ACC112 (cell line): ENCODE results near the gene SWI5.
"Not testable (repeated sequence)": the region's sequence is repeated elsewhere in the genome, so short reads cannot be mapped to it uniquely, and the experiment has no call there.

Experiments
- H2AFZ ChIP-seq: fragments of 200-600 bp; sonication (generic); one replicate; pipeline ENCODE4 v1.6.0; 2017; ENCODE audit warnings: antibody characterized with exemption, low read length; ENCODE audit not compliant: unreplicated experiment
- H3K27ac ChIP-seq: fragments of 200-600 bp; sonication (generic); 2 replicates; pipeline ENCODE4 v1.5.1; 2014; ENCODE audit warnings: low read depth, mild to moderate bottlenecking, antibody characterized with exemption, low read length, moderate library complexity
- H3K27me3 ChIP-seq: fragments of 200-600 bp; sonication (generic); 2 replicates; pipeline ENCODE4 v1.6.1; 2014; ENCODE audit warnings: mild to moderate bottlenecking, antibody characterized with exemption, low read length, moderate library complexity, mixed read lengths; ENCODE audit not compliant: insufficient read depth
- H3K36me3 ChIP-seq: fragments of 200-600 bp; sonication (generic); 2 replicates; pipeline ENCODE4 v1.6.1; 2016; ENCODE audit warnings: mild to moderate bottlenecking, antibody characterized with exemption, low read length, moderate library complexity, mixed read lengths; ENCODE audit not compliant: insufficient read depth
- H3K4me1 ChIP-seq: fragments of 200-600 bp; sonication (generic); one replicate; pipeline ENCODE4 v1.6.1; 2016; ENCODE audit warnings: low read length, mixed read lengths; ENCODE audit not compliant: insufficient read depth, unreplicated experiment, control insufficient read depth
- H3K4me3 ChIP-seq: fragments of 200-600 bp; sonication (generic); 2 replicates; pipeline ENCODE4 v1.5.1; 2014; ENCODE audit warnings: mild to moderate bottlenecking, low read depth, low read length
- H3K79me2 ChIP-seq: fragments of 200-600 bp; sonication (generic); one replicate; pipeline ENCODE4 v1.6.0; 2016; ENCODE audit warnings: low read length; ENCODE audit not compliant: control insufficient read depth, unreplicated experiment, insufficient read depth

The SWI5 gene

DNA sequence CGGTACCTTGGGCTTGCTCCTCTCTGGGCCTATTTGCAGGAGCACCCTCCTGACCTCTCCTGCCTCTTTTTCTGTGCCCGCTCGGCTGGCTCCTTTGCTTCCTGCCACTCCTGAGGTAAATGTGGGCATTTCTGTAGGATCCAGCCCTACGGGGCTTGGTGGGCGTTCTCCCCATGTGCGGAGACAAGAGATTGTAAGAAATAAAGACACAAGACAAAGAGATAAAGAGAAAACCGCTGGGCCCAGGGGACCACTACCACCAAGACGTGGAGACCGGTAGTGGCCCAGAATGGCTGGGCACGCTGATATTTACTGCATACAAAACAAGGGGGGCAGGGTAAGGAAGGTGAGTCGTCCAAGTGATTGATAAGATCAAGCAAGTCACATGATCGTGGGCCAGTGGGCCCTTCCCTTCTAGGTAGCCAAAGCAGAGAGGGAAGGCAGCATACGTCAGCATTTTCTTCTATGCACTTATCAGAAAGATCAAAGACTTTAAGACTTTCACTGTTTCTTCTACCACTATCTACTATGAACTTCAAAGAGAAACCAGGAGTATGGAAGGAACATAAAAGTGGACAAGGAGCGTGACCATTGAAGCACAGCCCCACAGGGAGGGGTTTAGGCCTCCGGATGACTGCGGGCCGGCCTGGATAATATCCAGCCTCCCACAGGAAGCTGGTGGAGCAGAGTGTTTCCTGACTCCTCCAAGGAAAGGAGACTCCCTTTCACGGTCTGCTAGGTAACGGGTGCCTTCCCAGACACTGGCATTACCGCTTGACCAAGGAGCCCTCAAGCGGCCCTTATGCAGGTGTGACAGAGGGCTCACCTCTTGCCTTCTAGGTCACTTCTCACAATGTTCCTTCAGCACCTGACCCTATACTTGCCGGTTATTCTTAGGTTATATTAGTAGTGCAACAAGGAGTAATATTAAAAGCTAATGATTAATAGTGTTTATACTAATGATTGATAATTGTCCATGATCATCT is 3.3 kb downstream of the SWI5 start:
- not testable (repeated sequence) for H3K27ac ChIP-seq, H3K36me3 ChIP-seq, H2AFZ ChIP-seq, H3K27me3 ChIP-seq, H3K4me3 ChIP-seq
- peaks cover 27% of the 10 kb centered on the region for H3K79me2 ChIP-seq
- peaks cover 10% of the 10 kb centered on the region for H3K4me1 ChIP-seq

DNA sequence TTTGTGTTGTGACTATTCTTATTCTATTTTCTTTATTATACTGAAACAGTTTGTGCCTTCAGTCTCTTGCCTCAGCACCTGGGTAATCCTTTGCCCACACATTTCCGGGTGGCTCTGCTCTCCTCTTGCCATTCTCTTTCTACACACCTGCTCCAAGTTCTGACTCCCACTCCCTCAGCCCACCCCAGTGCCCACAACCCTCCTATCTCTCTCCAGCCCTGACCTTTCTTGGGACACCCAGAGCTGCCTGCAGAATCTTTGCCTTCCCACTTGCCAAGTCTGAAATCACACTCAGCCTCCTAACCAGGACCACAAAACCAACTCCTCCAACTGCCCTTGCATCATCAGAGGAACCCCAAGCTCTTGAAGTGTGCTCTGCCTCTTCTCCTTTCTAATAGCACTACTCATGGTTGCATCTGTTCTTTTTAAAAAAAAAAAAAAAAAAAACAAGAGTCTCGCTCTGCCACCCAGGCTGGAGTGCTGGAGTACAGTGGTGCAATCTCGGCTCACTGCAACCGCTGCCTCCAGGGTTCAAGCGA is 4.1 kb downstream of the SWI5 start:
- no peaks in the 10 kb centered on the region for H3K36me3 ChIP-seq
- no peak overlapping the region for H2AFZ ChIP-seq
- H3K4me3 ChIP-seq = no peak overlapping the region
- no peak overlapping the region for H3K27ac ChIP-seq
- H3K79me2 ChIP-seq = peaks cover 19% of the 10 kb centered on the region
- no peaks in the 10 kb centered on the region for H3K27me3 ChIP-seq
- H3K4me1 ChIP-seq = peaks cover 6% of the 10 kb centered on the region

DNA sequence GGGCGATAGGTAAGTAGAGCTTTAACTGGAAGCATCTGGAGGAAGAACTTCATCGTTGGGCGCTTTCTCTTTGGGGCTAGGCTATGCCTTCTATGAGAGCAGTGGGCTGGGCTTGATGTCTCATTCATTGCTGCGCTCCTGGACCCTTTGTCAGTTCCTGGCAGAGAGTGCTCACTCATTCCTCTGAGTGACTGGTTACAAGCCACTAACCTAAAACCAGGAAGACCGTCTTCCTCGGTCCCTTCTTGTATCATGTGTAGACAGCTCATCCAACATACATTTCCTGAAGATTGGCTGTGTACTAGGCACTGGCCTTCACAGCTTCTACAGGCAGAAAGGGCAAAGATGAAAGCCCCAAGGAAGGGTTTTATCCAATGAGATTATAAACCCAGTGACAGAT is 6.4 kb downstream of the SWI5 start:
- H3K4me1 ChIP-seq = peaks cover 3% of the 10 kb centered on the region
- H2AFZ ChIP-seq = no peak overlapping the region
- H3K79me2 ChIP-seq = peaks cover 3% of the 10 kb centered on the region
- no peaks in the 10 kb centered on the region for H3K27me3 ChIP-seq
- H3K4me3 ChIP-seq = no peak overlapping the region
- H3K27ac ChIP-seq = no peak overlapping the region
- peaks cover 4% of the 10 kb centered on the region; the same call in 1 of the 2 replicates for H3K36me3 ChIP-seq

DNA sequence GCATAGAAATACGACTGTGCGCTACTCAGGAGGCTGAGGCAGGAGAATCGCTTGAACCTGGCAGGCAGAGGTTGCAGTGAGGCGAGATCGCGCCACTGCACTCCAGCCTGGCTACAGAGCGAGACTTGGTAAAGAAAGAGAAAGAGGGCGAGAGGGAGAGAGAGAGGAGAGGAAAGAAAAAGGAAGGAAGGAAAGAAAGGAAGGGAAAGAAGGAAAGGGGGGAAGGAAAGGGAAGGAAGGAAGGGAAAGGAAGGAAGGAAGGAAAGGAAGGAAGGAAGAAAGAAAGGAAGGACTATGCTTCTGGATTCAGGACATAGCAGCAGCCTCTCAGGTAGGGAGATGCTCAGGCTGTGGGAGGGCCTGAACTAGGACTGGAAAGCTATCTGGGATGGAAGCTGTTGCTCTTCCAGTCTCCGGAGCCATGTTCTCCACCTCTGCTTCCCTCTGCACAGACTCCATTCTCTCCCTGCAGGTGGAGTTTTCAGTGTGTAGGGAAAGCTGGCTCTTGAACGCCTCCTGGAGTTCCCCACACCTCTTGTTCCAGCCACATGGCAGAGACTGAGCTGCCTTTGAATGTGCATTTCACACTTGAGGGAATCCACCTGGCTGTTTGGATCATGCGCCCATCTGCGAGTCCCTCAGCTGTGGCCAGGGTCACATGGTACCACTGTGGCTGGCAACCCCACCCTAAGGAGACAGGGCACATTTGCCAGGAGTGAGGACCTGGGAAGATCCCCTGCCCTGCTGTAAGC is 9.1 kb downstream of the SWI5 start:
- H3K4me3 ChIP-seq = no peak overlapping the region
- H2AFZ ChIP-seq = no peak overlapping the region
- H3K36me3 ChIP-seq = peaks cover 7% of the 10 kb centered on the region; the same call in 1 of the 2 replicates
- no peak overlapping the region for H3K27ac ChIP-seq
- no peaks in the 10 kb centered on the region for H3K79me2 ChIP-seq
- no peaks in the 10 kb centered on the region for H3K27me3 ChIP-seq
- no peaks in the 10 kb centered on the region for H3K4me1 ChIP-seq

DNA sequence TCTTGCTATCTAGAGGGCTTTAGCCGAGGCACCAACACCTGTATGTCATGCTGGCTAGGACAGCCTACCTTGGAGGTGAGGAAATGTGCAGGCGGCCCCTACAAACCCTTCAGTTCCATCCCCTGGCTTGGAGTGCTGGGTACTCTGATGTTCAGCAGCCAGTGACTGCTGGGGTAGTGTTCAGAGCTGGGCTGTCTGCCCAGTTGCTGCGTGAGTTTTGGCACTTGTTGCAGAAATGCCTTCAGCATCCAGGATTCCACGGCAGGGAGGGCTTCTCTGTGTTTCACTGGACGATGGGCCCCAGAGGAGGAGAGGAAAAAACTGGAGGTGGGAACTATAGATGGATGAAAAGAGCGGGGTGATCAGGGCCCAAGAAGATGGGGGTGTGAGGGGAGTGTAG is 10.4 kb downstream of the SWI5 start:
- peaks cover 7% of the 10 kb centered on the region; the same call in 1 of the 2 replicates for H3K36me3 ChIP-seq
- H3K27ac ChIP-seq = no peak overlapping the region
- no peak overlapping the region for H2AFZ ChIP-seq
- H3K79me2 ChIP-seq = no peaks in the 10 kb centered on the region
- no peaks in the 10 kb centered on the region for H3K27me3 ChIP-seq
- no peak overlapping the region for H3K4me3 ChIP-seq
- H3K4me1 ChIP-seq = no peaks in the 10 kb centered on the region

DNA sequence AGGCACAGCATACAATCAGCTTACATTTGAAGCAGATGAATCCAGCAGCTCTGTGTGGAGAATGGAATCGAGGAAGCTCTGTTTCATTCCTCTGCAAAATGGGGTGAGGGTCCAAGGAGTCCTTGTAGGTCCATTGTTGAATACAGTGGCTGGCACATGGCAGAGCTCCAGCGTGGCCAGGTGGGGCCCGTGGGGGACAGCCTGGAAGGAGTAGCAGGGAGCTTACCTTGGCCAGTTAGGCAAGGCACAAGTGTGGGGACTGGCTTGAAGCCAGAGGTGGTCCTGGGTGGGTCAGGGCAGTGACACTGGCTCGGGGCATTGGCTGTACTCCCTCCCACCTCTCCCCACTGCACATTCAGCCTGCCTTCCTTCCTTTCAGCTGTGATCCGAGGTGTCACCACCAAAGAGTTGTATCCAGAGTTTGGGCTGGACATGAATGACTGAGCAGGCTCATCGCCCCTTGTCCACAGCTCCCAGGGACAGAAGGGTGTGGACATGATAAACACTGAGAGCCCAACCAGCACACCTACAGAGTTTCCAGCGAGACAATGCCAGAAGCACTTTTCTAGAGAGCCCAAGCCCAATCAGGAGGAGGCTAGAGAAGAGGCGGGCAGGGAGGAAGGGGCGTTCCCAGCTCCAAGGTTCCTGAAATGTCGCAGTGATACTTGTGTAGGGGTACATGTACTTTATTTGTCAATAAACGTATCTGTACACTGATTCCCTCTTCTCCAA is 12.4 kb downstream of the SWI5 start:
- Histone ChIP-seq H3K27ac (no peak overlapping the region), H3K27me3 (no peaks in the 10 kb centered on the region), H2AFZ (no peak overlapping the region), H3K4me1 (no peaks in the 10 kb centered on the region), H3K79me2 (no peaks in the 10 kb centered on the region), H3K4me3 (no peak overlapping the region), H3K36me3 (peaks cover 7% of the 10 kb centered on the region; the same call in 1 of the 2 replicates)

DNA sequence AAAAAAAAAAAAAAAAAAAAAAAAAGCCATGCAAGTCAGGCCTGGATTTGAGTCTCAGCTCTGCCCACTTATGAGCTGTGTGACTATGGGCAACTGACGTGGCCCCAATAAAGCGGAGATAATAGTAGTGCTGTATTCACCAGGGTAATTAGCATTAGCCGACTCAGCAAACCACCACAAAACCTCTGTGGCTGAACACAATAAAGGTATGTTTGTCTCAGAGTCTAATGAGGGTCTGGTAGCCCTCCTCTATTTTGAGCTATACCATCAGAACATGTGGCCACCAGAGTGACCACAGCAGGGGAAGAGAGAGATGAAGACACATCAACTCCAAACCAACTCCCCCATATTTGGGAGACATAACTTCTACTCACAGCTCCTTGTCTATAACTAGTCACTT is 15.9 kb downstream of the SWI5 start:
- Histone ChIP-seq H2AFZ (no peak overlapping the region), H3K79me2 (no peaks in the 10 kb centered on the region), H3K27me3 (no peaks in the 10 kb centered on the region), H3K4me3 (no peak overlapping the region), H3K27ac (no peak overlapping the region), H3K36me3 (peaks cover 3% of the 10 kb centered on the region; the same call in 1 of the 2 replicates), H3K4me1 (peaks cover 14% of the 10 kb centered on the region)

DNA sequence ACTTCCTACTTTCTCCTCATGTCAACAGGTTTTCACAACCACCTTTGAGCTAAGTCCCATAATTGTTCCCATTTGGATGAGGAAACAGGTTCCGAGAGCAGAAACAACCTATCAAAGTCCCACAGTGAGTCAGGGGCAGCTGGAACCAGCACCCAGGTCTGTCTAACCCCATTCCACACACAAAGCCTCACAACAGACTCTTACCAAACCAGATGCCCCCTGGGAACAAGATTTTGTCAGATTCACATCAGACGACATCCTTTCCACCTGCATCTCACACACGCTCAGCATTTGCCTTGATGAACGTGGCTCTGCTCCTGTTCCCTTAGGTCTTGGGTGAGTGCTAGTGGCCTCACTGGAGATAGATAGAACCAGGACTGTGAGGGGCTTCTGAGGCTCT is 17.0 kb downstream of the SWI5 start:
- no peak overlapping the region for H3K4me3 ChIP-seq
- no peaks in the 10 kb centered on the region for H3K27me3 ChIP-seq
- H2AFZ ChIP-seq = no peak overlapping the region
- peaks cover 16% of the 10 kb centered on the region for H3K4me1 ChIP-seq
- no peaks in the 10 kb centered on the region for H3K79me2 ChIP-seq
- peaks cover 2% of the 10 kb centered on the region; the same call in 1 of the 2 replicates for H3K36me3 ChIP-seq
- H3K27ac ChIP-seq = no peak overlapping the region

DNA sequence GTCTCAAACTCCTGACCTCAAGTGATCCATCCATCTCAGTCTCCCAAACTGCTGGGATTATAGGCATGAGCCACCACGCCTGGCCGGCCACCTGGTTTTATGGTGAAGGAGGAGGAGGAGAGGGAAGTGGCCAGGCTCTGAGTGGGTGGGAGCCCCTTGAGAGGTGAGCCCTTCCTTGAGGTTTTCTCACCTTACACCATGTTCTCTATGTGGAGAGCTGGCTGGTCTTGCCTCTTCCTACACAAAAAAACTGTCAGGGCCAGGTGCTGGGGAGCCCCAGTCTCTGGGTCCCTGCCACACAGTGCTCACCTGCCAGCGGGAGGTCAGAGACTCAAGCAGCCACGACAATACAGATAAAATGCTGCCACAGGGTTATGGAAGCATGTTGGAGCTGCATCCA is 18.1 kb downstream of the SWI5 start:
- H3K4me1 ChIP-seq = peaks cover 16% of the 10 kb centered on the region
- no peak overlapping the region for H3K27ac ChIP-seq
- no peaks in the 10 kb centered on the region for H3K36me3 ChIP-seq
- no peaks in the 10 kb centered on the region for H3K27me3 ChIP-seq
- H2AFZ ChIP-seq = no peak overlapping the region
- H3K79me2 ChIP-seq = no peaks in the 10 kb centered on the region
- no peak overlapping the region for H3K4me3 ChIP-seq
